A172 (cell line): ENCODE data around the gene PCSK7. TPM values are rescaled to one million over a fixed set of nuclear protein-coding genes. Genes with fewer than 3 reads are reported as not detected.
"Not testable (repeated sequence)": the region's sequence is repeated elsewhere in the genome, so short reads cannot be mapped to it uniquely, and the experiment has no call there.

Experiments
- DNase-seq: peaks from one replicate; pipeline ENCODE4 v3.0.0-alpha.2; 2015; ENCODE audit warnings: low spot score
- total RNA-seq: library from RNA; depleted of rRNA; stranded (reverse); fragments of >200 nt; shearing (Covaris generic); gene quantifications from 2 replicates; pipeline ENCODE4 v1.2.3, GENCODE V29; 2014; rRNA removed

The PCSK7 gene, protein sequence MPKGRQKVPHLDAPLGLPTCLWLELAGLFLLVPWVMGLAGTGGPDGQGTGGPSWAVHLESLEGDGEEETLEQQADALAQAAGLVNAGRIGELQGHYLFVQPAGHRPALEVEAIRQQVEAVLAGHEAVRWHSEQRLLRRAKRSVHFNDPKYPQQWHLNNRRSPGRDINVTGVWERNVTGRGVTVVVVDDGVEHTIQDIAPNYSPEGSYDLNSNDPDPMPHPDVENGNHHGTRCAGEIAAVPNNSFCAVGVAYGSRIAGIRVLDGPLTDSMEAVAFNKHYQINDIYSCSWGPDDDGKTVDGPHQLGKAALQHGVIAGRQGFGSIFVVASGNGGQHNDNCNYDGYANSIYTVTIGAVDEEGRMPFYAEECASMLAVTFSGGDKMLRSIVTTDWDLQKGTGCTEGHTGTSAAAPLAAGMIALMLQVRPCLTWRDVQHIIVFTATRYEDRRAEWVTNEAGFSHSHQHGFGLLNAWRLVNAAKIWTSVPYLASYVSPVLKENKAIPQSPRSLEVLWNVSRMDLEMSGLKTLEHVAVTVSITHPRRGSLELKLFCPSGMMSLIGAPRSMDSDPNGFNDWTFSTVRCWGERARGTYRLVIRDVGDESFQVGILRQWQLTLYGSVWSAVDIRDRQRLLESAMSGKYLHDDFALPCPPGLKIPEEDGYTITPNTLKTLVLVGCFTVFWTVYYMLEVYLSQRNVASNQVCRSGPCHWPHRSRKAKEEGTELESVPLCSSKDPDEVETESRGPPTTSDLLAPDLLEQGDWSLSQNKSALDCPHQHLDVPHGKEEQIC
- 21.3 and 24.1 TPM in 2 replicates for total RNA-seq

DNA sequence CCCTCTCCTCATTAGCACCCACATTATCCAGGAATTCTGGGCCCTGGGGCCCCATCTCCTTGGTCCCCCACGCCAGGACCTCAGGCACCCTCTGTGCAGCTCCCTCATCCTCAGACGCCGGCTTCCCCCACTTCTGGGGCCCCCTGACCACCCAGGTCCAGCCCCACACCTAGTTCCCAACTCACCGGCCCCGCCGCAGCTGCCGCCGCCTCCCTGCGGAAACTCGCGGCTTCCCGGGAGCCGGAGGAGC is at the start of gene PCSK7:
Gene PCSK7, minus strand, starts transcription at position 232 of the 250 bp plus-strand sequence. CDS start 2,229 bp downstream, outside the sequence.
- DNase-seq: no peak

DNA sequence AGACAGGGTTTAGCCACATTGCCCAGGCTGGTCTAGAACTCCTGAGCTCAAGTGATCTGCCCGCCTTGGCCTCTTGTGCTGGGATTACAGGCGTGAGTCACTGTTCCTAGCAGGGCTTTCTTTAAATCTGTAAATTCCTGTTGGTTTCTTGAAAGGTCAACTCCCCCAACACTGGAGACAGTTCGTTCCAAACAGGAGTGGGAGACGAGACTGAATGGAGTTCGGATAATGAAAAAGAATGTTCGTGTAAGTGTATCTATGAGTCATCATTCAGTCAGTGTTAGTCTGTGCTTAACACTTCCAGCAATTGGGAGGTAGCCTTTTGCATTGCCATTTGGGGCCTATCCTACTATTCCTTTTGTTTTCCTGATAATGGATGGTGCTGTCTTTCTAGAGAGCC is 49.3 kb upstream of the PCSK7 start:
- peak; percentile 88 for DNase-seq

DNA sequence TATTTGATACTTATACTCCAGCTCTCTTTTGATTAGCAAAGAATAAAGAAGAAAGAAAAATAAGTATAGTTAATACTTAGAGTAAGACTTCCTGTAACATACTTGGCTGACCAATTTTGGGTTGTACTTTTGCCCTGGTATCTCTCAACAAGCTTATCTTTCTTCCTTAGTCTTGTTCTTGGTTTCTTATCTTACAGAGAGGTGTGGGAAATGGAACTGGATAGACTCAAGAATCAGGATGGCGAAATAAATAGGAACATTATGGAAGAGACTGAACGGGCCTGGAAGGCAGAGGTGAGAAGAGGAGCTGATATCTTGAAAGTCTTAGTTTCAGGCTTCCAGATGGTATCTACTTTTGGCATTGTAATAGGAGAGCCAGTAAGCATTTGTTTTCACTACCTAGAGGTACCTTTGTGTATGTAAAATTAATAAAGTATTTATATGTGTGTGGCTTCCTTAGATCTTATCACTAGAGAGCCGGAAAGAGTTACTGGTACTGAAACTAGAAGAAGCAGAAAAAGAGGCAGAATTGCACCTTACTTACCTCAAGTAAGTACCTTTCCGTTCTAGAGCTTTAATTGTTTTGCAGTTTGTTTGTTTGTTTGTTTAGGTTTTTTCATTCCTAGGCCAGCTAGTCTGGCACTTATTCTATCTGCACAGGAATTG is 48.0 kb upstream of the PCSK7 start:
- DNase-seq: no peak

DNA sequence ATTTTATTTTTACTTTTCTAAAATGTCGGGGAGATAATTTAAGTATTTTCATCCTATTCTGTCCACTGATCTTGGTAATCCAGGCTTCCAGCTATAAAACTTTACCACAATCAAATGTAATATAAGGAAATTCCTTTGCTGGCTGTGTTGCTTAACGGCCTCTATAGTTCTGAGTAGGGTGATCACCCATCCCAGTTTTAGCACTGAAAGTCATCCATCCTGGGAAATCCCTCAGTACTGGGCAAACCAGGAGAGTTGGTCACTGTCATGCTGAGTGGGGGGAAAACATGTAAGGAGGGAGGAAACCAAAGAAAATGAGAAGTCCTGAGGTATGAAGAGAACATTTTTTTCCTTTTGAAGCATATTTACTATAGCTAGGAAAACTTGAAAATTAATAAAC is 46.5 kb upstream of the PCSK7 start:
- no peak for DNase-seq

DNA sequence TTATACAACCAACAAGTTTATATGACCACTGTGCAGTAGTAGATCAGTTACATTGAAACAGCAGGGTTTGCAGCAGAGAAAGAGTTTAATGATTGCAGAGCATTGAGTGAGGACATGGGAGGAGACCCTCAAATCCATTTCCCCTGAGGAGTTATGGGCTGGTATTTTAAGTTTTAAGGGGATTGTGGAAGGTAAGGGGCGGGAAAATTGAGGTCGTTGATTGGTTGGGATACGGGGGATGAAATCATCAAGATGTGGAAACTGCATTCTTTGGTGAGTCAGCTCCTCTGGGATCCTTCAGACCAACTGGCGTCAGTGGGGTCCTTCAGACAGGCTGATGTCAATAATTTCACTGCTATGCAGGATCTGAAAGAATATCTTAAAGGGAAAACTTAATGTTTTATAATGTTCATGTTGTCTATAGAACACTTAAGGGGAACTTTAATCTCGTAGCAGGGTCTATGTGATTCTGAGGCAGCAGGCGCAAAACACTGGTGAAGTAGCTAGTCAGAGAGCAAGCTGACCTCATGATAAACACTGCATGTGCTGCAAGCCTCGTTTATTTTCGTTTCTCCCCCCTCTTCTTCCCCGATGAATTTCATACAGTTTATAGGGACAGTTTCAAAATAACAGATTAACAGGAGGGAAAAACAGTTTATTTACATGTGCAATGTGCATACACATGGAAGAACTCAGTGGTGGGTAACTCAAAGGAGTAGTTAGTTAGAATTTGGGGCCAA is 41.8 kb upstream of the PCSK7 start:
- DNase-seq: peak; percentile 75

DNA sequence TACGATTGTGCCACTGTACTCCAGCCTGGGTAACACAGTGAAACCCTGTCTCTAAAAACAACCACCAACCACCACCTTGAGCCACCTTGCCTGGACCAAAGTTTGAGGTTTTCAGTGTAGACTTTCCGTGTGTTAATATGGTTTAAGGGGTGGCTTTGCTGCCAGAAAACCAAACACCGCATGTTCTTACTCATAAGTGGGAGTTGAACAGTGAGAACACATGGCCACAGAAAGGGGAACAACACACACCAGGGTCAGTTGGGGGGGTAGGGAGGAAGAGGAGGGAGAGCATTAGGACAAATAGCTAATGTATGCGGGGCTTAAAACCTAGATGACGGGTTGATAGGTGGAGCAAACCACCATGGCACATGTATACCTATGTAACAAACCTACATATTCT is 40.3 kb upstream of the PCSK7 start:
- not testable (repeated sequence) for DNase-seq

DNA sequence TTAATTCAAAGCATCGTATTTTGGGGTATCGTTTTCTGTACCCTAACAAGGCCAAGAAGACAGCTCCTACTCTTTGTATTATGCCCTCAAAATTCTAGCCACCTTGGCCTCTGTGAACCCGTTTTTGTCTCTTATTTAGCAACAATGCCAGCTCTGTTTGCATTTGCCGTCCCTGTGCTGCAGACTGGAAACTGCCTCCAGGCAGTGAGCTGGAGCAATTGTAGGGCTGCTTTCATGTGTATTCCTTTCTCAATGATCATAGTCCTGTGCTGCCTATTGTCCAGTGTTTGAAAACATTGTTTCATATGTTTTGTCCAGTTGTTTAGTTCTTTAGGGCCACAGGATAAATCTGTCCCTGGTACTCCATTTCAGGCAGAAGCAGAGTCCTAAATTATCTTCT is 39.3 kb upstream of the PCSK7 start:
- no peak for DNase-seq

DNA sequence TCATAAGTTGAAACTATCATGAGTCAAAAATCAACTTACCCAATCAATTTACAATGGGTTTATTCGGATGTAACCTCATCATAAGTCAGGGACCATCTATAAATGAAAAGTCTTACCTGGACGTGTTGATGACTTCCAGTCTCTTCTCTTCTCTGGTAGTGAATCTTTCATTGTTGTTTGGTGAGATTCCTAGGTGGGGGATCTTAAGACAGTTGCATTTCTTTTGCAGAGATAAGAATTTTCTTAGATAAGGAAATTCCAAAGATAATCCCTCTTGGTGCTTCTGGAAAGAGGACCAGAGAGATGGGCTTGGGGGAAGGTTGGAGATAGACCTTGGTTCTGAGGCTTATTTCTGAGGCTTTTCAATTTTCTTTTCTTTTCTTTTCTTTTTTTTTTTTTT is 38.0 kb upstream of the PCSK7 start:
- DNase-seq: no peak

DNA sequence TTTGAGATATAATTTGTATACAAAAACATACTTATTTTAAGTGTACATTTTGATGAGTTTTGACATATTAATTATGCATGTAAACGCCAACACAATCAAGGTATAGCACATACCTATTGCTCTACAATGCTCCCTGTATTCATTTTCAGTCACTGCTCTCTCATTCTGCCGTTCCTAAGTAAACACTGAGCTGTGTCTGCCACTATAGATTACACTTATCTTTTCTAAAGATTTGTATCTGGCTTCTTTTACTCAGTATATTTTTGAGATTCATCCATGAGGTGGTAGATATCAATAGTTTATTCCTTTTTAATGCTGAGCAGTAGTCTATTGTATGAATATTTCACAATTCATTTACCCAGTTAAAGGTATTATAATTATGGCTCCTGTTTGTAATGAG is 33.9 kb upstream of the PCSK7 start:
- no peak for DNase-seq

DNA sequence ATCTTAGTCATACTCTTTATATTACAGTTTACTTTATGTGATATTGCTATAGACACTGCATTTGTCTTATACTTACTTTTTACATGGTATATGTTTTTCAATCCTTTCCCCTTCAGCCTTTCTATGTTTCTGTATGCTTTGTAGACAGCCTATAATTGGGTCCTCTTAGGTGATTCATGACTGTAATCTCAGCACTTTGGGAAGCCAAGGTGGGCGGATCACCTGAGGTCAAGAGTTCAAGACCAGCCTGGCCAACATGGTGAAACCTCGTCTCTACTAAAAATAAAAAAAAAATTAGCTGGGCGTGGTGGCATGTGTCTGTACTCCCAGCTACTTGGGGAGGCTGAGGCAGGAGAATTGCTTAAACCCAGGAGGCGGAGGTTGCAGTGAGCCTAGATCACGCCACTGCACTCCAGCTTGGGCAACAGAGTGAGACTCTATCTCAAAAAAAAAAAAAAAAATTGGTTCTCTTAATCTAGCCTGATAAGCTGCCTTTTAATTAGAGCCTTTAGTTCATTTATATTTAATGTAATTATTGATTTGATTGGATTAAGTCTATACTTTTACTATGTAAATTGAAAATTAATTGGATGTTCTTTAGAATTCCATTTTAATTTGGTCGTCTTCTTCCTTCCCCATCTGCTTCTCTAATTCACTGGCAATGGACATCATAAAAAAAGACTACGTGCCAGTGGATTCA is 32.9 kb upstream of the PCSK7 start:
- DNase-seq: not testable (repeated sequence)

DNA sequence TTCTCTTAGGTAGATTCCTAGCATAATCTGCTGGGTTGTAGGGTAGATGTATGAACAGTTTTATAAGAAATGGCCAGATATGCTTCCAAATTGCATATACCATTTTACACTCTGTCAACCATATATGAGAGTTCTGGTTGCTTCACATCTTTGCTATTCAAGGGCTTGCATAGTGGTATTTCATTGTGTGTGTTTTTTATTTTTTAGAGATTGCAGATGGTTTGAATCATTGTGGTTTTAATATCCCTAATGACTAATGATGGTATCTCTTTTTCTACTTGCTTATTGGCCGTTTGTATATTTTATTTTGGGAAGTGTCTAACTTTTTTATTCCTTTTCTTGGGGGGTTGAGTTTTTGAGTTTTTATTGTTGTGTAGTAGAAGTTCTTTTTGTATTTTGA is 27.5 kb upstream of the PCSK7 start:
- peak; percentile 26 for DNase-seq

DNA sequence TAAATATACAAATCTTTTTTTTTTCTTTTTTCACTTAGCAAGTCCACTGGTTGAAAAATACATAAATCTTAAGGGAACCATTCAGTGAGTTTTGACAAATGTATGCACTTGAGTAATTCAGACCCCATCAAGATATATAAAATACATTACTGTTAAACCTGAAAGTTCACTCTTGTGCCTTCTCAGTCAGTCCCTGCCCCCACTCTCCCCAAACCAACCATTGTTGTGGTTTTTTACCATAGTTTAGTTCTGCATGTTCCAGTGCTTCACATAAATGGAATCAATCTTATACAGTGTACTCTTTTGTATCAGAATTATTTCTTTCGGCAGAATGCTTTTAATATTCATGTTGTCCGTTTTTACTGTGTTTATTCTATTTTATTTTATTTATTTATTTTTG is 26.7 kb upstream of the PCSK7 start:
- DNase-seq: no peak

DNA sequence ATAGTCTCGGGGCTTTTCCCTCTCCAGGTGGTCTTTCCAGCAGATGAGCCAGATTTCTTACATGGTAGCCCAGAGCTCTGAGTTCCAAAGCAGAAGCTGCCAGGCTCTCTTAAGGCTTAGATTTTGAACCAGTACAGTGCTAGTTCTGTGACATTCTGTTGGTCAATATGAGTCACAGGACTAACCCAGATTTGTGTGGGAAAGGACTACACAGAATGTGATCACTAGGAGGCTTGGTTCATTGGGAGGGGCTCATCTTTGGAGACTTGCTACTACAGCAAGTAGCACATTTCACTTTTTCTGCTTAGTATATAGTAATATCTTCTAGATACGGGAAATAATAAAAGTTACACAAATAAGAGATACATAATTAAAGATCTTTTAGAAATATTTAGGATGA is 24.7 kb upstream of the PCSK7 start:
- no peak for DNase-seq

DNA sequence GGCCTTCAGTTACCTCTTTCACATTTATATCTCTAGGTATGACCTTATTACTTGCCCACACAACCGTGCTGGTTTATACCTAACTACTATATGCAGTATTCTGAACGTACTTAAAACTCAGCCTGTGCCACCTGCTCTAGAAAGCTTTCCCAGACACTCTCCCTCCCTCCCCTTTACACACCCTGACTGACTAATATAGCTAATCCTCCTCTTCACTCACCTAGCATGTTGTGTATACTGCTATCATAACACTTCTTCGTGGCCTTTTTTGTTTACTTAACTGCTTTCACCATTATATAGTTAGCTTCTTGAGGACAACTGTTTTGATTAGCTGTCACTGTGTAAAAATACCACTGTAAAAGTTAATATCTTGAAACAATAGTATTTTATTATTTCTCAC is 24.1 kb upstream of the PCSK7 start:
- DNase-seq: no peak

DNA sequence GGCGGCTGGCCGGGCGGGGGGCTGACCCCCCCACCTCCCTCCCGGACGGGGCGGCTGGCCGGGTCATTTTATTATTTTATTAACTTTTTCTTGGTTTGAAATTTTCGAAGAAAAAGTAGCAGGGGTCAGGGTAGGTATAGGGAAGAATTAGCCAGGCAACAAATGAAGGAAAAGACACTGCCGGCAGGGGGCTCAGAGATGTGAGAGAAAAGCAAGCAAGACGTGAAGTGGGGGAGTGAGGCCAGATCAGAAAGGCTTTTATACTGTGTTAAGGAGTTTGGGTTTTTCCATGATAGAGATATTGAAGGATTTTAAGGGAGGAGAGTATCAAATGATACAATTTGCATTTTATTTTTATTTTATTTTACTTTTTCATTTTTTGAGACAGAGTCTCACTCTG is 19.6 kb upstream of the PCSK7 start:
- DNase-seq: no peak

DNA sequence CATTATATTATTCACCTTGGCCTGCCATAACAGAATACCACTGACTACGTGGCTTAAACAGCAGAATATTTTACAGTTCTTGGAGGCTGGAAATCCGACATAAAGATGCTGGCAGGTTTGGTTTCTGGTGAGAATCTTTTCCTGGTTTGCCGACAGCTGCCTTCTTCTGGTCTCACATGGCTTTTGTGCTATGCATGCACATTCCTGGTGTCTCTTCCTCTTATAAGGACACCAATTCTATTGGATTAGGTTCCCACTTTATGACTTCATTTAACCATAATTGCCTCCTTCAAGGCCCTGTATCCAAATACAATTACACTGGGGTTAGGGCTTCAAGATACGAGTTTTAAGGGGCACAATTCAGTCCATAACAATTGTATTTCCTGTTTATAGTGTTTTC is 17.7 kb upstream of the PCSK7 start:
- no peak for DNase-seq

DNA sequence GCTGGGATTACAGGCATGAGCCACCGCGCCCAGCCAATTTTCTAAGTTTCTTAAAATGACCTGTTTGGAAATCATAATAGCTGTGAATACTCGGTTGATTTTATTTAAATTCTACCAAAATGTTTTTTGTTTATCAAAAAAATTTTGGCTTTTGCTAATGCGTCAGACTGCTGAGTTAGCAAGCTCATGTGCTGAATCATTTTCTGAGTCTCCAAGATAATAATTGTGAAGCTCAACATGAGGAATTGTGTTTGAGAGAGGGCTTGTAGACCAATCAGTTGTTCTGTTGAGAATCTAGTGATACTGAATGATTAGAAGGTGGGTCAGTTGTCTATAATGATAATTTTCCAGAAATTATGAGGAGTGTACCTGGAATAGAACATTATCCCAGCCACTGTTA is 16.5 kb upstream of the PCSK7 start:
- no peak for DNase-seq

DNA sequence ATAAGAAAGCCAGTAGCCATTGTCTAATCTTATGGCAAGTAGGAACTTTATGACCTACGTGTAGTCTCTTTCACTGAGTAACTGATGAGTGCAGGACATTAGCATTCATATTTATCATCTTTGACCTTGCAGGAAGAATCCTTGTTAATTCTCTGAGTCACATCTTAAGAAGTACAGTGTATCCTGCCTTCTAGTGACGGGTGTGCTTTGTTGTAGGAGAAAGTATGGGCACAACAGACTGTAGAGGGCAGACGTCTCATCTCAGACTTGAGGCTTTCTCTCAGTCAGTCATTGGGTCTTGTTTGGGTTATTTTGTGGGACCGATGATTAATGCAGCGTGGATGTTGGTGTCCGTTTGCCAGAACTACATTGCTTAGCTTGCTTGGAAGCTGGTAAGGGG is 7.4 kb upstream of the PCSK7 start:
- peak; percentile 89 for DNase-seq

DNA sequence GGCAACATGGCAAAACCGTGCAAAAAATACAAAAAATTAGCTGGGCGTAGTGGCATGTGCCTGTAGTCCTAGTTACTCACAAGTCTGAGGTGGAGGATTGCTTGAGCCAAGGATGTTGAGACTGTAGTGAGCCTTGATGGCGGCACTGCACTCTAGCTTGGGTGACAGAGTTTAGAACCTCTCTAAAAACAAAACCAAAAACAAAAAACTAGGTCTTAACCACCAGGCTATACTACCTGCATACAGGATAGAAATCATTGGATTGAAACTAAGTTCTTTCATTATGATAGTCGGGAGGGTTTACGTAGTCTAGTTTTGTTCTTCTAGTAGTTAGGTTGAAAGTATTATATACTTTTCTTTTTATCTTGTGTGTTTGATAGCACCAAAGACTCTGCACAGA is 6.3 kb upstream of the PCSK7 start:
- DNase-seq: no peak

DNA sequence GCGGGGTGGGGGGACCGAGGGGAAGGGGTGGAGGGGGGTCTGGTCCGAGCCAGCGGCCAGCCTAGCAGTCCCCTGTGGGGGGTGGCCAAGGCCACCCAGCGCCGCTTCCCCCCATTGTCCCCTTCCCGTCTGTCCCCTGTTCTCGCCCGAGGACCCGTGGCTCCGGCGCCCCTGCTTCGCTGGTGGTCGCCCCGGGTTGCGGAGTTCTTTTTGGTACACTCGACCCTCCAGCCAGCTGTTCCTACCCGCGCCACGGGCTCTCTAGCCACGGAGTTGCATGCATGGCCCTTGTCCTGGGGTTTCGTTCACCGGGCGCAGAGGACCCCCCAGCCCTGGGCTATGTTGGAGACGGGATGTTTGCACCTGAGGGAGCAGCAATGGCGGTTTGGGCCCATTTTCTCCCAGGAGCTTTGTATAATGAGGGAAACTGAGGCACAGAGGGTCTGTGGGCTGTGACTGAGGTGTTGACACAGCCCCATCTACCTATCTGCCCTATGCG is 1.1 kb upstream of the PCSK7 start:
- DNase-seq: no peak

DNA sequence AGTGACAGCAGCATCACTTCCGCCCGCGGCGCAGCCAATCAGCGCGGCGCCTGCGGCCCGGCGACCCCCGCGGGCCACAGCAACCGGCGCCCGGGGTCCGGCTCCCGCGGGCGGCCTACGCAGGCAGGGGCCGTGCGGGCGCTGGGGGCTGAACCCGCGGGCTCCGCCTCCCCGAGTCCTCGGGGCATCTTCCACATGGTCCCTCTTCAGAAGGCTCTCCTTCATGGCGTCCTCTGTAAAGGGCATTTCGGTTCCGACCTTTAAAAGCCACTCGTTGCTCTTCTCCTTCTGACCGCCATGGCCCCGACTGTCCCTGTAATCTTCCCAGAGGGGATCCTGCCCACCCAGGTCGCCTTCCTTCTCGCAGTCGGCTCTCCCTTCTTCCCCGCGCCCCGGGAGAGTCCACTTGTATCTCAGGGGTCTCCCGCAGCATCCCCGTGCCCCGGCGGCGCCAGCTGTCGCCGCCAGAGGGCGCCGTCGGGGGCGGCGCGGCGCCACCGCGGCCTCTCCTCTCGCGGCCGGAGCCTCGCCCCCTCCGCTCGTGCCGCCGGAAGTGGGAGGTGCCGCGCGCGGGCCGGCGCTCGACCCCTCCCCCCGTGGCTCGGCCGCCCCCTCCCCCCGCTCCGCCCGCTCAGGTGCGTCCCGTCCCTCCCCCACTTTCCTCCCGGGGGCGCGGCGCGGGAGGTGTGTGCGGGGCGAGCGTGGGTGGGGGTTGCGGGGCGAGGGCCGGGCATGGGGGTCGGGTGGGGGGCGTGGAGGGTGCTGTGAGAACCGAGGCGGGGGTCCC is 412 bp upstream of the PCSK7 start, which contains the start of gene RNF214:
Gene RNF214, plus strand, starts transcription at position 580 of the 787 bp plus-strand sequence. CDS start 1,602 bp downstream, outside the sequence.
- DNase-seq: peak; percentile 32
